ENCODE data around the gene KCNIP1. TPM values are rescaled to one million over a fixed set of nuclear protein-coding genes. Genes with fewer than 3 reads are reported as not detected.
"Not testable (repeated sequence)": the region's sequence is repeated elsewhere in the genome, so short reads cannot be mapped to it uniquely, and the experiment has no call there.

Gene KCNIP1
- total and polyA plus RNA-seq, 7 donors = 0.03 TPM; not detected in 6

DNA sequence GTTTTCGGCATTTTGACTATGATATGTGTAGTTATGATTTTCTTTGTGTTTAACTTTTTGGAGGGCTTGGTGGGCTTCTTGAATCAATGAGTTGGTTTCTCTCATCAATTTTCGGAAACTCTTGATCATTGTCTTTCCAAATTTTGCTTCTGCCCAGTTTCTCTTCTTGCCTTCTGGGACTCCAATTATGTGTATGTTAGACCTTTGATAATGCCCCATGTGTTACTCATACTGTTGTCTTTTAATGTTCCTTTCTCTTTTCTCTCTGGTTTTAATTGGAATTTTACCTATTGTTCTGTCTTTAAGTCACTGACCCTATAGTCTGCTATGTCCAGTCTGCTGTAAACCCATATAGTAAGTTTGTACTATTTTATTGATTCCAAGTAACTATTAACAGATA, 41.5 kb downstream of the KCNIP1 start:
- no peak for DNase-seq
- intact Hi-C loops (cut with DNase I) = no loop called here
- TF ChIP-seq CTCF (IDR thresholded peaks at IDR 0.05) = no peak
- no peak for ATAC-seq
- Histone ChIP-seq H3K36me3 (ENCODE audit: insufficient read depth in 1 of 2, low read depth in 1 of 2) (no peaks in the 10 kb centered on the region), H3K4me3 (no peak overlapping the region), H3K27ac (no peak overlapping the region), H3K9me3 (peaks cover 7% of the 10 kb centered on the region), H3K4me1 (no peaks in the 10 kb centered on the region), H3K27me3 (ENCODE audit: insufficient read depth in 3 of 3, low read length in 2 of 3) (no peaks in the 10 kb centered on the region)
- 91 to 96% (median 95%) methylated on average over 2 of the region's 2 CpGs for WGBS, 3 donors

DNA sequence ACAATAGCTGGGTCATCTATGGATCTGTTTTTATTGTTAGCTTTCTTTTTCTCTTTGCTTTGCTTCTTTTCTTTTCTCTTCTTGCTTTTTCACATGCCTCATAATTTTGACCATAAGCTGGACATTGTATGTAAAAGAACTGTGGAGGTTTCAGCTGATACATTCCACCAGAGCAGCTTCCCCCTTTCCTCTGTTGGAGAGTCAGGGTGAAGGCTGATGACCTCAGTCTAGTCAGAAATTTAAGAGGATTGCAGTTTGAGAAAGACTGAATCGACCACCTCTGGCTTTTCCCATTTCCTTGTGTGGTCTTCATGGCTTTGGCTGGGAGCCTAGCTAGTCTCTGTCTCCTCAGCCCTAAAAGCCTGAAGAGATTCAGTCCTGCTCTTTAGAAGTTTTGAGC, 42.0 kb downstream of the KCNIP1 start:
- 22 to 37% (median 26%) methylated on average over 1 of the region's 1 CpG for WGBS, 3 donors
- no peak overlapping the region for H3K4me3 ChIP-seq
- H3K9me3 ChIP-seq = peaks cover 7% of the 10 kb centered on the region
- no peaks in the 10 kb centered on the region for H3K27me3 ChIP-seq (ENCODE audit: insufficient read depth in 3 of 3, low read length in 2 of 3)
- DNase-seq (no peak), ATAC-seq (no peak)
- H3K4me1 ChIP-seq = no peaks in the 10 kb centered on the region
- H3K36me3 ChIP-seq (ENCODE audit: insufficient read depth in 1 of 2, low read depth in 1 of 2) = no peaks in the 10 kb centered on the region
- intact Hi-C loops (cut with DNase I) = no loop called here
- TF ChIP-seq CTCF (IDR thresholded peaks at IDR 0.05) = no peak
- no peak overlapping the region for H3K27ac ChIP-seq

DNA sequence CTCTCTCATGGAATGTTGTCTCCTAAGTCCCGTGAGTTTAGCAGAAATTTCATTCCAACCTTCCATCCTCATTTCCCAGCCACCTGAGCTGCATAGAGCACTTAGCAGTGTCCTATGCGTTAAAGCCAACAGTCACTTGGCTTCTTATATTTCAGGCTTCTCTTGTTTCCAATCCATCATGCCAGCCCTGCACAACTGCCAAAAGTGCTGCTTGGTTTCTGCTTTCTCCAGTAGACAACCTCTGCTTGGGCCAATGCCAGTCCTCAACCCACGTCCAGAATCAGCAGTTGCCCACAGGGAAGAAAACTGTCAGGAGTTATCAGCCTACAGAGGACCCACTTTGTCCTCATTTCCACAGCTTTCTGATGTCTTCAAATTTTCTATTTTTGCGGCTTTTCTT, 42.5 kb downstream of the KCNIP1 start:
- Histone ChIP-seq H3K4me3 (no peak overlapping the region), H3K9me3 (peaks cover 7% of the 10 kb centered on the region), H3K36me3 (ENCODE audit: insufficient read depth in 1 of 2, low read depth in 1 of 2) (no peaks in the 10 kb centered on the region), H3K27ac (no peak overlapping the region), H3K27me3 (ENCODE audit: insufficient read depth in 3 of 3, low read length in 2 of 3) (no peaks in the 10 kb centered on the region), H3K4me1 (no peaks in the 10 kb centered on the region)
- 36 to 40% (median 38%) methylated on average over 4 of the region's 4 CpGs for WGBS, 3 donors
- intact Hi-C loops (cut with DNase I) = no loop called here
- DNase-seq (no peak), ATAC-seq (no peak)
- no peak for TF ChIP-seq CTCF (IDR thresholded peaks at IDR 0.05)

GRCh38 chr5:170550382-170550781, 46.6 kb downstream of the KCNIP1 start:
- H3K27ac ChIP-seq; intact Hi-C loops (cut with DNase I); ATAC-seq; H3K4me1 ChIP-seq; H3K36me3 ChIP-seq (ENCODE audit: insufficient read depth in 1 of 2, low read depth in 1 of 2); H3K4me3 ChIP-seq; H3K9me3 ChIP-seq; DNase-seq: not testable (repeated sequence)
- H3K27me3 ChIP-seq (ENCODE audit: insufficient read depth in 3 of 3, low read length in 2 of 3) = peaks cover 0 to 16% (median 0%) of the 10 kb centered on the region in 3 donors
- WGBS, 3 donors = 82 to 93% (median 91%) methylated on average over 1 of the region's 1 CpG

DNA sequence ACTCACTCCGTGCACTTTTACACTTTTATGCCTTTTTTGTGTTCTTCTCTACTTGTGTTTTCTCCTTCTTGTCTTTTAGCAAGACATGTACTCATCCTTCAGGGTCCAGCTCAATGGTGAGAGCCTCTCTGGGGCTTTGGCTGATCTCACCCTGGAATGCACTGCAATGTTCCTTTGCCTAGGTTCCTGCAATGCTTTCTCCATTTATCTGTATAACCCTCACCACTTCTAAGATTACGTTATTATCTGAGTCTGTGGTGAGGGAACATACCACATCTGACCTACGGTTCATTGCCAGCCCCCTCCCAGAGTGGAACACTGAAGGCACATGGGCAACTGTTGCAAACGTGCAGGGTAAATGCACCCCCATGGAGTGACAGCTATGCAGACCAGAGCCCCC, 47.3 kb downstream of the KCNIP1 start:
- Histone ChIP-seq H3K27me3 (ENCODE audit: insufficient read depth in 3 of 3, low read length in 2 of 3) (peaks cover 0 to 17% (median 0%) of the 10 kb centered on the region in 3 donors), H3K27ac (no peak overlapping the region), H3K4me1 (no peaks in the 10 kb centered on the region), H3K36me3 (ENCODE audit: insufficient read depth in 1 of 2, low read depth in 1 of 2) (no peaks in the 10 kb centered on the region), H3K4me3 (no peak overlapping the region), H3K9me3 (peaks cover 4% of the 10 kb centered on the region)
- no peak for DNase-seq
- TF ChIP-seq CTCF (IDR thresholded peaks at IDR 0.05) = no peak
- intact Hi-C loops (cut with DNase I) = no loop called here
- no peak for ATAC-seq
- WGBS, 3 donors = 76 to 88% (median 80%) methylated on average over 4 of the region's 4 CpGs

Data from psoas muscle (tissue), 8 donors.